Uterus (tissue), 4 donors: ENCODE data around the gene GPR68. TPM values are rescaled to one million over a fixed set of nuclear protein-coding genes. Genes with fewer than 3 reads are reported as not detected.
"Not testable (repeated sequence)": the region's sequence is repeated elsewhere in the genome, so short reads cannot be mapped to it uniquely, and the experiment has no call there.

Source experiments
- DNase-seq, 2 donors: peaks; one replicate each; pipeline ENCODE4 v3.0.0-alpha.2; 2019 to 2020
- H3K27ac ChIP-seq, 2 donors: fragments of 200-600 bp; sonication (generic); 1 replicate in 1 of 2; 2 replicates in 1 of 2; pipeline ENCODE4 v1.5.1; 2016 to 2018
- H3K27me3 ChIP-seq, 2 donors: fragments of 200-600 bp; sonication (generic); one replicate each; pipeline ENCODE4 v1.5.1; 2018 to 2019; ENCODE audit warnings: control low read depth in 1 of 2
- H3K36me3 ChIP-seq, 2 donors: fragments of 200-600 bp; sonication (generic); one replicate each; pipeline ENCODE4 v1.5.1; 2019; ENCODE audit warnings: control low read depth in 1 of 2
- H3K4me1 ChIP-seq, 2 donors: fragments of 200-600 bp; sonication (generic); one replicate each; pipeline ENCODE4 v1.5.1; 2018 to 2019; ENCODE audit warnings: control low read depth in 1 of 2
- H3K4me3 ChIP-seq, 2 donors: fragments of 200-600 bp; sonication (generic); 1 replicate in 1 of 2; 2 replicates in 1 of 2; pipeline ENCODE4 v1.5.1; 2018 to 2019; ENCODE audit warnings: mild to moderate bottlenecking in 1 of 2
- H3K9me3 ChIP-seq, 2 donors: fragments of 200-600 bp; sonication (generic); one replicate each; pipeline ENCODE4 v1.5.1; 2019; ENCODE audit warnings: control low read depth in 1 of 2
- POLR2A ChIP-seq, 2 donors: fragments of 450-650 bp; IDR thresholded peaks; one replicate each; pipeline ENCODE4 v1.6.1; 2016; ENCODE audit warnings: antibody characterized with exemption in 2 of 2, mild to moderate bottlenecking in 1 of 2, moderate library complexity in 1 of 2
- intact Hi-C: fragments of 100-400 bp; cut with DNase I; formaldehyde crosslinking; loops from one replicate; pipeline ENCODE4 v1.15.1; 2023; ENCODE audit warnings: low total_unique reads
- total RNA-seq, 4 donors: library from RNA; depleted of rRNA in 3 of 4; stranded (reverse); fragments of >200 nt in 3 of 4; gene quantifications; one replicate each; pipeline versions ENCODE4 v1.1.0 to v1.2.4, GENCODE V29; 2014 to 2023
- TF ChIP-seq, protein P1 (sequence below), 4 experiments: fragments of 200-600 bp in 2 of 4; fragments of 450-650 bp in 2 of 4; sonication (generic) in 2 of 4; IDR thresholded peaks; one replicate each; pipeline ENCODE4 v1.5.1; 2016 to 2019; ENCODE audit warnings: antibody characterized with exemption in 4 of 4, mild to moderate bottlenecking in 2 of 4, moderate library complexity in 1 of 4
- donor health status: DM: yes; HTN: yes; CAD: no.

GPR68 gene
- total RNA-seq, 4 donors from 2014 or later = 0.48 to 0.98 TPM; not detected in 2

DNA sequence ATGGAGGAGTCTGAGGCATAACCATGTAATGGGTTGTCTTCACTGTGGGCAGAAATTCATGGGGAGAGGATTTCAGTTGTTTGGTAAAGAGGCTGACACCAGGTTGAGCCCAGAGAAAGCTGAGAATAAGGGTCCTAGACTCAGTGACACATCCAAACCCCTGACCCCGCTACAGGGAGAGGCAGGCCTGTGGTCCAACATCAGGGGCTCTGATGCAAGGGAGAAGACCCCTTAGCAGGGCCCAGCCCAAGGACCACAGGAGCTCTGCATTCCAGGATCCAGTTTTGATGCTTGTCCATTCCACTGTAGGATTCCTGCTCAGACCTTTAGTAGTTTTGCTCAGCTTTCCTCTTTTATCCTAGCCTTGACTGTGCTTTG is 15.5 kb downstream of the GPR68 start:
- Histone ChIP-seq H3K27me3 (no peaks in the 10 kb centered on the region), H3K9me3 (peaks cover 0 to 3% of the 10 kb centered on the region in 2 donors), H3K4me3 (no peak overlapping the region), H3K36me3 (no peaks in the 10 kb centered on the region), H3K4me1 (no peaks in the 10 kb centered on the region), H3K27ac (no peak overlapping the region)
- intact Hi-C loops = no loop called here
- no peak for DNase-seq
- no peak for TF ChIP-seq POLR2A (IDR thresholded peaks at IDR 0.05)
- TF ChIP-seq, protein P1, sequence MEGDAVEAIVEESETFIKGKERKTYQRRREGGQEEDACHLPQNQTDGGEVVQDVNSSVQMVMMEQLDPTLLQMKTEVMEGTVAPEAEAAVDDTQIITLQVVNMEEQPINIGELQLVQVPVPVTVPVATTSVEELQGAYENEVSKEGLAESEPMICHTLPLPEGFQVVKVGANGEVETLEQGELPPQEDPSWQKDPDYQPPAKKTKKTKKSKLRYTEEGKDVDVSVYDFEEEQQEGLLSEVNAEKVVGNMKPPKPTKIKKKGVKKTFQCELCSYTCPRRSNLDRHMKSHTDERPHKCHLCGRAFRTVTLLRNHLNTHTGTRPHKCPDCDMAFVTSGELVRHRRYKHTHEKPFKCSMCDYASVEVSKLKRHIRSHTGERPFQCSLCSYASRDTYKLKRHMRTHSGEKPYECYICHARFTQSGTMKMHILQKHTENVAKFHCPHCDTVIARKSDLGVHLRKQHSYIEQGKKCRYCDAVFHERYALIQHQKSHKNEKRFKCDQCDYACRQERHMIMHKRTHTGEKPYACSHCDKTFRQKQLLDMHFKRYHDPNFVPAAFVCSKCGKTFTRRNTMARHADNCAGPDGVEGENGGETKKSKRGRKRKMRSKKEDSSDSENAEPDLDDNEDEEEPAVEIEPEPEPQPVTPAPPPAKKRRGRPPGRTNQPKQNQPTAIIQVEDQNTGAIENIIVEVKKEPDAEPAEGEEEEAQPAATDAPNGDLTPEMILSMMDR (IDR thresholded peaks at IDR 0.05) = no peak

DNA sequence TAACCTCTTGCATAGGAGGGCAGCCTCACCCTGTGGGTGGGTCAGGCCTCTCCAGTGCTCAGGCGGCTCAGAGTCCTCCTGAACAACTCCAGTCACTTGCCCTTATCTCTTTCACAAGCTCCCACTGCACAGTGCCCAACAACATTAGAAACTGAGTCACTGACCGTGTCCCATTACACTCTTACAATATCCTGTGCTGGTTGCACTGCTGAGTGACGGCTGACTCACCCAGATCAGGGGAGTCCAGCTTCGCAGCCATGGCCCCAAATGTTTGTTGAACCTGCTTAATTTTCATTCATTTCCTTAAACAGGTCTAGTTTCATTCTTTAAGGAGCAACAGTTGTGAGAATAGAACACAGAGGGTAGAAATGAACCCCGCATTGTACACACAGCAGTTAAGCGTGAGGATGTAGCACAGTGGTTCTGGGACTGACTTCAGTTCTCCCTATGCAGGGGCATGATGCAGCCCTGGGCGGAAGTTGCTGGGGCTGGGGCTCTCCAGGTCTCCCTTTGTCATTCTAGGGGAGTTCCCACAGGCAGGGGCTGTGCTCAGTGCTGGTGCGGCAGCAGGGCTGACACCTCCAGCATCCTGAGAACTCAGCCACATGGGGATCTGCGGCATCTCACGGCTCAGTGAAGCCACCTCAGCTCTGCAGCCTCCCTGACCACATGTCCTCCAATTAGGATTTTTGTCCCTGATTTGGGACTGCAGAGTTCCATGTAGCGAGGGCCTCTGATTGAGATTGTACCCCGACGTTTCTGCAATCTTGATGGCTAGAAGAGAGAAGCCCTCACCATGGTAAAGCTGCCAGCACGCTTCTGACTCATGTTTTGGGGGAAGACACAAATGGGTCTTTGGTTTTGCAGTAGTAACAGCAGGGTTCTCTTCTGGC is 16.1 kb downstream of the GPR68 start:
- DNase-seq = no peak
- Histone ChIP-seq H3K27me3 (no peaks in the 10 kb centered on the region), H3K9me3 (peaks cover 0 to 3% of the 10 kb centered on the region in 2 donors), H3K36me3 (no peaks in the 10 kb centered on the region), H3K4me1 (no peaks in the 10 kb centered on the region), H3K27ac (no peak overlapping the region), H3K4me3 (no peak overlapping the region)
- intact Hi-C loops = no loop called here
- TF ChIP-seq POLR2A (IDR thresholded peaks at IDR 0.05) = no peak
- TF ChIP-seq, protein P1 (IDR thresholded peaks at IDR 0.05) = no peak

DNA sequence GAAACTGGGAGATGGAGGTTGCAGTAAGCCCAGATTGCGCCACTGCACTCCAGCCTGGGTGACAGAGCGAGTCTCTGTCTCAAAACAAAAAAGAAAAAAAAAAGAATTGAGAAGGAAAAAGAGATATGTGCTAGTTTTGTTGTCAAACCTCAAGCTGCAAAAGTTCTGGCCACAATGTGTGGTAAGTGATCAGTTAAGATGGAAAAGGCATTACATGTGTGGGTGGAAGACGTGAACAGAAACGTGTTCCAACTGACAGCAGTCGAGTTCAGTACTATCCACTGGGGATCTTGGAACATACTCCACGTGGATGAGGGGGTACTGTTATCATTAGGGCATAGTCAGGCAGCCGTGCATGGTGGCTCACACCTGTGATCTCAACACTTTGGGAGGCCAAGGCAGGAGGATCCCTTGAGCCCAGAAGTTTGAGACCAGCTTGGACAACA is 17.3 kb downstream of the GPR68 start:
- intact Hi-C loops = no loop called here
- peaks cover 0 to 3% of the 10 kb centered on the region in 2 donors for H3K9me3 ChIP-seq
- H3K36me3 ChIP-seq = no peaks in the 10 kb centered on the region
- DNase-seq = no peak
- H3K4me1 ChIP-seq = no peaks in the 10 kb centered on the region
- TF ChIP-seq, protein P1 (IDR thresholded peaks at IDR 0.05) = no peak
- no peak for TF ChIP-seq POLR2A (IDR thresholded peaks at IDR 0.05)
- H3K4me3 ChIP-seq = no peak overlapping the region
- no peaks in the 10 kb centered on the region for H3K27me3 ChIP-seq
- no peak overlapping the region for H3K27ac ChIP-seq

DNA sequence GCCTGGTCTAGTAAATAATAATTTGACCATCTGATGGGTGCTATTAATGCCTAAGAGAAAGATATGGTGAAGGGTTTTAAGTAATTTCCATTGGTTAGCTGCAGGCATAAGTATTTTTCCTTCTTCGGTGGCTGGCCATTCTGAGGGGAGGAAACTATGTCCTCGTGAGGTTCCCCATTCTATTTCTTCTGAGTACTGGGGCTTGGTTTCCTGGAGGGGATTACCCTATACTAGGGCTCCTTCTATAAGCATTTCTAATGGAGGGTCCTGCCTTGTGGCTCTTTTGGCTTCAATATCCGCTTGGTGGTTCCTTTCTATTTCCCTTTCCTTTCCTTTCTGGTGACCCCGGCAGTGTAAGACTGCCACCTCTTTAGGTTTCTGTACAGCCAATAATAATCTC is 18.1 kb downstream of the GPR68 start:
- H3K27me3 ChIP-seq, H3K36me3 ChIP-seq, H3K4me3 ChIP-seq, H3K9me3 ChIP-seq, DNase-seq, H3K4me1 ChIP-seq, H3K27ac ChIP-seq, intact Hi-C loops: not testable (repeated sequence)

DNA sequence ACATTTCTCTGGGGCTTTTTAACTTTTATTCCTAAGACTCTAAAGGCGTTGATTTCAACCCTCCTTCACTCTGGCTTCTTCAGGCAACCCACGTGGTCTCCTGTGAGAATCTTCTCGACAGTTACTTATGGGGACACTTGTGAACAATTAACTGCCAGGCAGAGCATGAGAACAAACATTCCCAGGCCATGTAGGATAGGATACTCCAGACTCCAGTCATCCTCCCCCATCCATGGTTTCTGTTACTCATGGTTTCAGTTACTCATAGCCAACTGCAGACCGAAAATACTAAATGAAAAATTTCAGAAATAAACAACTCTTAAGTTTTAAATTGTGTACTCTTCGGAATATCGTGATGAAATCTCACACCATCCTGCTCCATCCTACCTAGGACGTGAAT is 19.5 kb downstream of the GPR68 start:
- intact Hi-C loops = no loop called here
- Histone ChIP-seq H3K36me3 (no peaks in the 10 kb centered on the region), H3K27me3 (no peaks in the 10 kb centered on the region), H3K4me1 (no peaks in the 10 kb centered on the region), H3K9me3 (no peaks in the 10 kb centered on the region), H3K4me3 (no peak overlapping the region), H3K27ac (no peak overlapping the region)
- TF ChIP-seq, protein P1 (IDR thresholded peaks at IDR 0.05) = no peak
- TF ChIP-seq POLR2A (IDR thresholded peaks at IDR 0.05) = no peak
- no peak for DNase-seq
